Fibroblast of pulmonary artery (primary cell): ENCODE results near the gene LMX1B.

Experiments
- DNase-seq: peaks from one replicate; pipeline ENCODE4 v3.0.0-alpha.2; 2010; ENCODE audit warnings: low read depth
- H3K4me3 ChIP-seq: replicated peaks from 2 replicates; pipeline ENCODE4 v1.5.1; 2011; ENCODE audit warnings: low read depth, mild to moderate bottlenecking, control low read depth, low read length, moderate library complexity
- TF ChIP-seq, protein P1 (sequence below): IDR thresholded peaks from 2 replicates; pipeline ENCODE4 v1.5.1; 2011; ENCODE audit warnings: mild to moderate bottlenecking, control low read depth, low read length, inconsistent platforms; ENCODE audit errors: missing control alignments

Gene LMX1B

DNA sequence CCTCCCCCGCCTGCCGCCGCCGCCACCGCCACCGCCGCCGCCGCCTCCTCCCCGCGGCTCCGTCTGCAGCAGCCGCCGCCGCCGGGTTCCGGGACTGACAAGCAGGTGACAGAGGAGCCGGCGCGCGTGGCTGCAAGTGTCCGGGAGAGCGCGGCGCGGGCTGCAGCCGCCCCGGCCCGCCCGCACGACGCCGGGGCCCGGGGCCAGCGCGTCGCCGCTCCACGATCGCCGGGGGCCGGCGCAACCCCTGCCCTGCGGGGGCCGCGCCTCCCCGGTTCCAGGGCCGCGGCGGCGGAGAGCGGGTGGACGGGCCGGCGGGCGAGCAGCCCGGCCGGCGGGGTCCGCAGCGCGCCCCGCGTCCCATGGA is 343 bp downstream of the LMX1B start:
- TF ChIP-seq, protein P1, sequence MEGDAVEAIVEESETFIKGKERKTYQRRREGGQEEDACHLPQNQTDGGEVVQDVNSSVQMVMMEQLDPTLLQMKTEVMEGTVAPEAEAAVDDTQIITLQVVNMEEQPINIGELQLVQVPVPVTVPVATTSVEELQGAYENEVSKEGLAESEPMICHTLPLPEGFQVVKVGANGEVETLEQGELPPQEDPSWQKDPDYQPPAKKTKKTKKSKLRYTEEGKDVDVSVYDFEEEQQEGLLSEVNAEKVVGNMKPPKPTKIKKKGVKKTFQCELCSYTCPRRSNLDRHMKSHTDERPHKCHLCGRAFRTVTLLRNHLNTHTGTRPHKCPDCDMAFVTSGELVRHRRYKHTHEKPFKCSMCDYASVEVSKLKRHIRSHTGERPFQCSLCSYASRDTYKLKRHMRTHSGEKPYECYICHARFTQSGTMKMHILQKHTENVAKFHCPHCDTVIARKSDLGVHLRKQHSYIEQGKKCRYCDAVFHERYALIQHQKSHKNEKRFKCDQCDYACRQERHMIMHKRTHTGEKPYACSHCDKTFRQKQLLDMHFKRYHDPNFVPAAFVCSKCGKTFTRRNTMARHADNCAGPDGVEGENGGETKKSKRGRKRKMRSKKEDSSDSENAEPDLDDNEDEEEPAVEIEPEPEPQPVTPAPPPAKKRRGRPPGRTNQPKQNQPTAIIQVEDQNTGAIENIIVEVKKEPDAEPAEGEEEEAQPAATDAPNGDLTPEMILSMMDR: no peak
- no peak for DNase-seq
- no peak overlapping the region for H3K4me3 ChIP-seq

DNA sequence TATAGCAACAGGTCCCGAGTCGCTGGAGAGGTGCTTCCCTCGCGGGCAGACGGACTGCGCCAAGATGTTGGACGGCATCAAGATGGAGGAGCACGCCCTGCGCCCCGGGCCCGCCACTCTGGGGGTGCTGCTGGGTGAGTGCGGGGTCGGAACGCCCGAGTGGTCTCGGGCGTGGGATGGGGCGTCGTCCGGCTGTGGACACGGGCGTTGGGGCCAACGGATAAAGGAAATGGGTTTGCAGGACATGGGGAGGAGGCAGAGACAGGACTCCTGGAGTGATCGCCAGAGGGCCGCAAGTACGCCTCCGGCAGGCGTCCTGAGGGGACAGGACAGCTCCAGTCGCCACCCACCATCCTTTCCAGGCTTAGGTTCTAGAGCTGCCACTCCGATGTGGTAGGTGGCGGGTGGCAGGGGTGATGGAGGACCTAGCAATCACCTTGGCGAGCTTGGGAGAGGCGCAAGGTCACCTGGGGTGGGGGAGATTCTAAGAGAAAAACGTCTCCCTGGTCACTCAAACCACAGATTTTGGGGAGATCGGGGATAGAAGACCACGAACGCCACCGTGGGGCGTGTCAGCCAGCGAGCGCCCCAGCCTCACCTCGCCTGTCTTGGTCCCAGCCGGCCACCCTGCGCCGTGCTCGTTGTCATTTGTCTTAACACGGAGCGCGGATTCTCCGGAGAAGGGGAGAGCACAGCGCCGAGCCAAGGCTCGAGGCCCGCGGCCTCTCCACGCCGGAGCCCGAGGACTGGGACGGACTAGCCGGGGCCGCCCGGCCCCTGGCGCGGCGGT is 922 bp downstream of the LMX1B start:
- H3K4me3 ChIP-seq: no peak overlapping the region
- DNase-seq: no peak
- TF ChIP-seq, protein P1: no peak

DNA sequence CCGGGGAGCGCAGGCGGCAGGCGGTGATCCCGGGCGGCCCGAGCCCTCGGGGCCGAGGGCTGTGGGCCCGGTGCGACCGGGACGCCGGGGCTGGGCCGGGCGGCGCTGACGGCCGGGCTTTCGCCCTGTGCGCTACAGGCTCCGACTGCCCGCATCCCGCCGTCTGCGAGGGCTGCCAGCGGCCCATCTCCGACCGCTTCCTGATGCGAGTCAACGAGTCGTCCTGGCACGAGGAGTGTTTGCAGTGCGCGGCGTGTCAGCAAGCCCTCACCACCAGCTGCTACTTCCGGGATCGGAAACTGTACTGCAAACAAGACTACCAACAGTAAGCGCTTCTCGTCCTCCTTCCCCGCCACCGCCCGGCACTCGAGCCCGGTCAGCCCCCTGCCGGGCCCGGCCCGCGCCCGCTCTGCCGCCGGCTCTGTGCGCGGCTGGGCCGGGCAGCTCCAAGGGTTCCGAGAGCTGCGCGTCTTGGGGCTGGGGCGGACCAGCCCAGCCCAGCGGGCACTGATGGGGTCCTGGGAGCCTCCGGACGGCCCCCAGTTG is 1.6 kb downstream of the LMX1B start:
- TF ChIP-seq, protein P1: no peak
- H3K4me3 ChIP-seq: no peak overlapping the region
- peak; percentile 18 for DNase-seq

DNA sequence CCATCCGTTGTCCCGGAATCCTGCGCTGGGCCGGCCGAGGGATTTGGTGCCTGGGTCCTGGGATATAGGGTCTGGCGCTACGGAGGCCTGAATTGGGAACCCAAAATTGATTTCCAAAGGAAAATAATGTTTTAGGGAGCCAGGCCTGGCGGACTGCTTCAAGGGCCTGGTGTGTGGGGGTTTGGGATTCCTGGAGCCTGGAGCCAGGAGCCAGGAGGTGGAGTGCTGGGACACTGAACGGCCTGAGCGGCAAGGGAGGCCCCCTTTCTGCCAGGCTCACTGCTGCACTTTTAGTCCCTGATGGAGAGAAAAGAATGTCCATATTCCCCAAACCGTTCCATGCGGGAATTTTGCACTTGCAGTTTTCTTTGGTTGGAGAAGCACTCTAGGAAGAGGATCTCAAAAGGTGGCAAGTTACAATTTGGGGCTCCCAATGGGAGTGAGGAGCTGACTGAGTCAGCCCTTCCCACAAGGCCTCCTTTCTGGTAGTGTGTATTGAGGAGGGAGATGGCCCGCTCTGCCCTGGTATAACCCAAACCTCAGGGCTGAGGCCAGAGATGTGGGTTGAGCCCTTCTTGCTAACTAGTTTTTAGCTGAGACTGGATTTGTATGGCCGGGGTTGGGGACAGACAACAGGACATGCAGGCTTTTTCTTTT is 2.2 kb downstream of the LMX1B start:
- no peak overlapping the region for H3K4me3 ChIP-seq
- no peak for DNase-seq
- TF ChIP-seq, protein P1: no peak

DNA sequence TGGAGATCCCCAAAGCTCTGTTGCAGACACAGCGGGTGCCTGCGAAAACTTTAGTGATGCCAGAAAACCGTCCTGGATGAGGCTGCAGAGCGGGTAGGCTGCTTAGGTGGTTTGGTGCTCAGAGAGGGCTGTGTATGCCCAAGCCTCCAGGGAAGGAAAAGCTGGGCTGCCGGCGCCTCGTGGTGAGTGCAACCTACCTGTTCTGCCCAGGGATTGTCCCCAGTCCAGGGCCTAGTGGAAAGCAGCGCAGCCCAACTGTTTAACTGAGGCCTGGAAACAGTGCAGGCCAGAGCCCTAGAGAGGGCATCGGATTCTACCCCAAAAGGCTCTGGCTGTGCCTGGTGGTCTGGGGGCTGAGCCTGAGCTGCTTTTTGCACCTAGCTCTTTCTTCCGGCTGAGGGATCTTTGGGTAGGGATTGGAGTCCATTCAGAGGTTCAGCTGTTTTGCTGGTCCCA is 2.8 kb downstream of the LMX1B start:
- no peak for DNase-seq
- TF ChIP-seq, protein P1: no peak
- no peak overlapping the region for H3K4me3 ChIP-seq

DNA sequence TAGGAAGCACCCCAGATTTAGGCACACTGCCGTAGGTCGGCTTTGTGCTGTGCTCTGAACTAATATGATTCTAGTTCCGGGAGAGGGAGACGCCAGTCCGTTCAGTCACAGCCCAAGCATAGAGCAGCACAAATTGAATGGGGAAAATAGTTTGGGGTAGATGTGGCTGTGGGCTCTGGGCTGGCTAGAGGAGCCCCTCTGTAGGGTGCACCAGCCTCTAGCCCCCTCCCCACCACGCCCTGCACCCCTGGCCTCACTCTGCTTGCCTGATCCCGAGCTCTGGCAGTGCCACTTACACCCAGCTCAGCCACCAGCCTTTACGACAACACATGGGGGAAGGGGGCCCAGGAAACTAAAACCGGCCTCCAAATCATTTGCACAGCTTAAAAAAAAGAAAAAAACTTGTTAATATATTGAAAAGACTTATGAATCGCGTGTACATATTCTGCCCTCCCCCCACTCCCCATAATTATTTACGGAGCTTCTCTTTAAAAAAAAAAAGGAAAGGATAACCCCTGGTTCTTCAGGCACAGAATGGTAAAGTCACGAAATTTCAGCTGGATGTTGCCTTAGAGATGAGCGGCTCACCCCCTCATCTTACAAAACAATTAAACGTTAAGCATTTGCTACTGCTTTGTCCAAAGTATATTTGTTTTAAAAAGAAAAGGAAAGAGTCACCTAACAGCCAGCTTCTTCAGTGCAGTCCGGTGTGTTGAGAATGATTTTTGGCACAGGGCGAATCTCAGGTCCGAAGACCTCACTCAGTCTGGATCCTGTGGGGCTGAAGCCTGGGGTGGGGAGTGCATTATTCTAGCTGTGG is 3.5 kb downstream of the LMX1B start:
- no peak overlapping the region for H3K4me3 ChIP-seq
- no peak for DNase-seq
- TF ChIP-seq, protein P1: no peak
